DND-41 (cell line): ENCODE results near the gene SUDS3.
A peak's percentile ranks its signal among the peaks of the same experiment; 100 is the strongest.

ENCODE experiments used
- ATAC-seq: fragments of 200-7000 bp; cut with Tn5 transposase; 3 replicates; pipeline ENCODE4 v1.9.1; 2021; ENCODE audit warnings: low read depth; ENCODE audit not compliant: insufficient read depth
- DNase-seq: peaks from one replicate; pipeline ENCODE4 v3.0.0-alpha.2; 2020
- H2AFZ ChIP-seq: 2 replicates; pipeline ENCODE4 v1.6.0; 2012; ENCODE audit warnings: low read depth, low read length
- H3K27ac ChIP-seq: 2 replicates; pipeline ENCODE4 v1.5.1; 2012; ENCODE audit warnings: low read length, inconsistent platforms
- H3K27me3 ChIP-seq: fragments of 200-600 bp; sonication (generic); 2 replicates; pipeline ENCODE4 v1.6.0; 2012; ENCODE audit warnings: low read length, mild to moderate bottlenecking, inconsistent platforms; ENCODE audit not compliant: insufficient read depth, poor library complexity
- H3K36me3 ChIP-seq: 2 replicates; pipeline ENCODE4 v1.5.1; 2012; ENCODE audit warnings: low read length, inconsistent platforms; ENCODE audit not compliant: insufficient read depth
- H3K4me1 ChIP-seq: 2 replicates; pipeline ENCODE4 v1.5.1; 2012; ENCODE audit warnings: mild to moderate bottlenecking, low read length; ENCODE audit not compliant: insufficient read depth
- H3K4me2 ChIP-seq: 2 replicates; pipeline ENCODE4 v1.6.0; 2012; ENCODE audit warnings: mild to moderate bottlenecking, moderate library complexity, low read length, inconsistent platforms; ENCODE audit not compliant: insufficient read depth
- H3K4me3 ChIP-seq, 2 experiments: fragments of 200-600 bp in 1 of 2; shearing (Covaris generic) in 1 of 2; 2 replicates each; pipeline ENCODE4 v1.5.1; 2012 to 2016; ENCODE audit warnings: inconsistent platforms in 2 of 2, low read length in 2 of 2, mild to moderate bottlenecking in 2 of 2, low read depth in 1 of 2, moderate library complexity in 1 of 2
- H3K79me2 ChIP-seq: 2 replicates; pipeline ENCODE4 v1.6.0; 2012; ENCODE audit warnings: low read length, inconsistent platforms; ENCODE audit not compliant: insufficient read depth
- H3K9ac ChIP-seq: 2 replicates; pipeline ENCODE4 v1.6.0; 2012; ENCODE audit warnings: low read depth, mild to moderate bottlenecking, inconsistent platforms, low read length, moderate library complexity
- H3K9me3 ChIP-seq: 2 replicates; pipeline ENCODE4 v1.5.1; 2012; ENCODE audit warnings: low read length, moderate library complexity, mild to moderate bottlenecking, inconsistent platforms; ENCODE audit not compliant: insufficient read depth, severe bottlenecking
- H4K20me1 ChIP-seq: 2 replicates; pipeline ENCODE4 v1.6.0; 2012; ENCODE audit warnings: low read length; ENCODE audit not compliant: insufficient read depth
- EZH2 ChIP-seq: IDR thresholded peaks from 3 replicates; pipeline ENCODE4 v1.6.1; 2012; ENCODE audit warnings: borderline replicate concordance, low read depth, mild to moderate bottlenecking, moderate library complexity, low read length, inconsistent platforms; ENCODE audit not compliant: severe bottlenecking
- TF ChIP-seq, protein P1 (sequence below): IDR thresholded peaks from 2 replicates; pipeline ENCODE4 v1.5.1; 2012; ENCODE audit warnings: borderline replicate concordance, low read length, moderate library complexity, mild to moderate bottlenecking; ENCODE audit not compliant: poor library complexity, severe bottlenecking; ENCODE audit errors: extremely low read depth

SUDS3 gene

GRCh38 chr12:118432812-118433545 lies 56.6 kb downstream of the SUDS3 start:
- TF ChIP-seq, protein P1, sequence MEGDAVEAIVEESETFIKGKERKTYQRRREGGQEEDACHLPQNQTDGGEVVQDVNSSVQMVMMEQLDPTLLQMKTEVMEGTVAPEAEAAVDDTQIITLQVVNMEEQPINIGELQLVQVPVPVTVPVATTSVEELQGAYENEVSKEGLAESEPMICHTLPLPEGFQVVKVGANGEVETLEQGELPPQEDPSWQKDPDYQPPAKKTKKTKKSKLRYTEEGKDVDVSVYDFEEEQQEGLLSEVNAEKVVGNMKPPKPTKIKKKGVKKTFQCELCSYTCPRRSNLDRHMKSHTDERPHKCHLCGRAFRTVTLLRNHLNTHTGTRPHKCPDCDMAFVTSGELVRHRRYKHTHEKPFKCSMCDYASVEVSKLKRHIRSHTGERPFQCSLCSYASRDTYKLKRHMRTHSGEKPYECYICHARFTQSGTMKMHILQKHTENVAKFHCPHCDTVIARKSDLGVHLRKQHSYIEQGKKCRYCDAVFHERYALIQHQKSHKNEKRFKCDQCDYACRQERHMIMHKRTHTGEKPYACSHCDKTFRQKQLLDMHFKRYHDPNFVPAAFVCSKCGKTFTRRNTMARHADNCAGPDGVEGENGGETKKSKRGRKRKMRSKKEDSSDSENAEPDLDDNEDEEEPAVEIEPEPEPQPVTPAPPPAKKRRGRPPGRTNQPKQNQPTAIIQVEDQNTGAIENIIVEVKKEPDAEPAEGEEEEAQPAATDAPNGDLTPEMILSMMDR = no peak
- TF ChIP-seq EZH2 = no peak
- Histone ChIP-seq H3K4me2 (no peak overlapping the region), H3K4me3 (no peak overlapping the region), H3K27ac (no peak overlapping the region), H4K20me1 (no peaks in the 10 kb centered on the region), H3K27me3 (no peaks in the 10 kb centered on the region), H3K9ac (no peak overlapping the region), H3K9me3 (no peaks in the 10 kb centered on the region), H3K36me3 (no peaks in the 10 kb centered on the region), H2AFZ (no peak overlapping the region), H3K4me1 (no peaks in the 10 kb centered on the region), H3K79me2 (no peaks in the 10 kb centered on the region)
- ATAC-seq = no peak
- DNase-seq = no peak

- Histone ChIP-seq H3K4me3 (no peak overlapping the region), H2AFZ (no peak overlapping the region), H3K9me3 (no peaks in the 10 kb centered on the region), H3K9ac (no peak overlapping the region), H4K20me1 (no peaks in the 10 kb centered on the region), H3K4me1 (no peaks in the 10 kb centered on the region), H3K27ac (no peak overlapping the region), H3K36me3 (no peaks in the 10 kb centered on the region), H3K79me2 (no peaks in the 10 kb centered on the region), H3K4me2 (no peak overlapping the region), H3K27me3 (no peaks in the 10 kb centered on the region)
- DNase-seq (no peak), ATAC-seq (no peak)
- no peak for TF ChIP-seq EZH2
- TF ChIP-seq, protein P1 = peak; percentile 41
Observed at GRCh38 chr12:118436002-118436730, 59.8 kb downstream of the SUDS3 start.

GRCh38 chr12:118436986-118437385 lies 60.6 kb downstream of the SUDS3 start:
- DNase-seq (no peak), ATAC-seq (no peak)
- H3K4me1 ChIP-seq = no peaks in the 10 kb centered on the region
- no peak overlapping the region for H3K4me2 ChIP-seq
- H4K20me1 ChIP-seq = no peaks in the 10 kb centered on the region
- no peak overlapping the region for H3K9ac ChIP-seq
- no peaks in the 10 kb centered on the region for H3K9me3 ChIP-seq
- no peaks in the 10 kb centered on the region for H3K79me2 ChIP-seq
- no peak overlapping the region for H3K4me3 ChIP-seq
- no peaks in the 10 kb centered on the region for H3K36me3 ChIP-seq
- H3K27ac ChIP-seq = no peak overlapping the region
- TF ChIP-seq EZH2 = no peak
- TF ChIP-seq, protein P1 = no peak
- H2AFZ ChIP-seq = no peak overlapping the region
- no peaks in the 10 kb centered on the region for H3K27me3 ChIP-seq
